Fibroblast of the aortic adventitia (primary cell): ENCODE results near the gene PTPN13. TPM values are rescaled to one million over a fixed set of nuclear protein-coding genes. Genes with fewer than 3 reads are reported as not detected.

Experiments
- DNase-seq: peaks from one replicate; pipeline ENCODE4 v3.0.0-alpha.2; 2010; ENCODE audit warnings: low read depth
- H3K4me3 ChIP-seq: 2 replicates; pipeline ENCODE4 v1.5.1; 2011; ENCODE audit warnings: low read depth, mild to moderate bottlenecking, control low read depth, low read length, moderate library complexity
- CTCF ChIP-seq: IDR thresholded peaks from 2 replicates; pipeline ENCODE4 v1.5.1; 2011; ENCODE audit warnings: mild to moderate bottlenecking, low read length, control low read depth, inconsistent platforms; ENCODE audit not compliant: insufficient read depth
- total RNA-seq: library from RNA; depleted of rRNA; stranded (reverse); fragments of >200 nt; gene quantifications from 2 replicates; pipeline ENCODE4 v1.2.3, GENCODE V29; 2012; ENCODE audit warnings: low replicate concordance

PTPN13 gene
- total RNA-seq, 1 donor, result 67.6 TPM

GRCh38 chr4:86603311-86603885 is 9.3 kb downstream of the PTPN13 start:
- no peak for TF ChIP-seq CTCF
- H3K4me3 ChIP-seq, result no peak overlapping the region
- DNase-seq, result no peak

GRCh38 chr4:86606809-86607208 is 12.7 kb downstream of the PTPN13 start:
- no peak for DNase-seq
- no peak overlapping the region for H3K4me3 ChIP-seq
- no peak for TF ChIP-seq CTCF

- no peak for DNase-seq
- H3K4me3 ChIP-seq, result no peak overlapping the region
- TF ChIP-seq CTCF, result no peak
These were observed 14.8 kb downstream of the PTPN13 start for GRCh38 chr4:86608757-86609375.

- H3K4me3 ChIP-seq, result no peak overlapping the region
- no peak for DNase-seq
- no peak for TF ChIP-seq CTCF
These were observed 17.6 kb downstream of the PTPN13 start for GRCh38 chr4:86611757-86612156.

GRCh38 chr4:86613734-86614133 is 19.6 kb downstream of the PTPN13 start:
- no peak overlapping the region for H3K4me3 ChIP-seq
- DNase-seq, result no peak
- TF ChIP-seq CTCF, result no peak

GRCh38 chr4:86614865-86615264 is 20.8 kb downstream of the PTPN13 start:
- no peak overlapping the region for H3K4me3 ChIP-seq
- no peak for DNase-seq
- no peak for TF ChIP-seq CTCF

- H3K4me3 ChIP-seq, result no peak overlapping the region
- no peak for DNase-seq
- TF ChIP-seq CTCF, result no peak
These were observed 21.4 kb downstream of the PTPN13 start for GRCh38 chr4:86615501-86615900.
